HAP-1 (cell line): Measurements from ENCODE around the gene E4F1.
"Not testable (repeated sequence)": the region's sequence is repeated elsewhere in the genome, so short reads cannot be mapped to it uniquely, and the experiment has no call there.

Experiments
- DNase-seq, 2 experiments: peaks; one replicate each; pipeline ENCODE4 v3.0.0-alpha.2; 2016 to 2020; ENCODE audit warnings: low spot score in 2 of 2
- H3K27me3 ChIP-seq: fragments of 250-450 bp; sonication (Bioruptor Pico); 2 replicates; pipeline ENCODE4 v1.5.1; 2020; ENCODE audit warnings: low read depth, mild to moderate bottlenecking, moderate library complexity
- H3K36me3 ChIP-seq: fragments of 250-450 bp; sonication (Bioruptor Pico); replicated peaks from 2 replicates; pipeline ENCODE4 v1.5.1; 2020; ENCODE audit warnings: mild to moderate bottlenecking
- H3K4me1 ChIP-seq: fragments of 250-450 bp; sonication (Bioruptor Pico); 2 replicates; pipeline ENCODE4 v1.5.1; 2020; ENCODE audit warnings: mild to moderate bottlenecking
- H3K4me3 ChIP-seq: fragments of 250-450 bp; sonication (Bioruptor Pico); 2 replicates; pipeline ENCODE4 v1.5.1; 2020; ENCODE audit warnings: mild to moderate bottlenecking, moderate library complexity
- H3K9me3 ChIP-seq: fragments of 250-450 bp; sonication (Bioruptor Pico); 2 replicates; pipeline ENCODE4 v1.5.1; 2020; ENCODE audit warnings: mild to moderate bottlenecking, moderate library complexity
- in situ Hi-C: fragments of 300-500 bp; cut with MboI; formaldehyde crosslinking; loops from 3 replicates; pipeline ENCODE4 v1.14.3; 2020; ENCODE audit warnings: low sequenced_read_pairs, inconsistent platforms, mixed read lengths

Gene E4F1

DNA sequence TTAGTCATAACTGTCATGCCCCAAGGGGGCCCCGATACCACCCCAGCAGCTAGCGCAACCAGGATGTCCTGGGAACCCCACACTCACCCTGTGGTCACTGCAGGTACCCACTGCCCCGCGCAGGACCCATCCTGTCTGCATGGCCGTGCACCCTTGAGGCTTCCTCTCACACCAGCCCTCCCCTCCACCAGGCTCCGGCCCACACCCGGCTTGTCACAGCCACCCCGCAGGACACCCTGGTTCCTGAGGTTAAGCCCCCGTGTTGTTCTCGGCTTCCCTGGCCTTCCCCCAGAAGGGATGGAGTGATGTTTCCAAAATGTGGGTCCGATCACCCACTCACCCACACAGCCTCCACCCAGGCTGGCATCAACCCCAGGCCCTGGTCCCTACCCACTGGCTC is 20.4 kb downstream of the E4F1 start:
- in situ Hi-C loops, result no loop called here
- H3K36me3 ChIP-seq, result peaks cover 80% of the 10 kb centered on the region
- DNase-seq, result no peak
- H3K9me3 ChIP-seq, result no peaks in the 10 kb centered on the region
- H3K4me1 ChIP-seq, result no peaks in the 10 kb centered on the region
- no peaks in the 10 kb centered on the region for H3K27me3 ChIP-seq
- H3K4me3 ChIP-seq, result no peak overlapping the region

- Histone ChIP-seq H3K27me3 (no peaks in the 10 kb centered on the region), H3K4me1 (no peaks in the 10 kb centered on the region), H3K9me3 (no peaks in the 10 kb centered on the region), H3K36me3 (peaks cover 85% of the 10 kb centered on the region), H3K4me3 (no peak overlapping the region)
- in situ Hi-C loops, result no loop called here
- peak in 1 of 2 experiments; percentile 47 for DNase-seq
These were observed 20.9 kb downstream of the E4F1 start for GRCh38 chr16:2244301-2244700.

DNA sequence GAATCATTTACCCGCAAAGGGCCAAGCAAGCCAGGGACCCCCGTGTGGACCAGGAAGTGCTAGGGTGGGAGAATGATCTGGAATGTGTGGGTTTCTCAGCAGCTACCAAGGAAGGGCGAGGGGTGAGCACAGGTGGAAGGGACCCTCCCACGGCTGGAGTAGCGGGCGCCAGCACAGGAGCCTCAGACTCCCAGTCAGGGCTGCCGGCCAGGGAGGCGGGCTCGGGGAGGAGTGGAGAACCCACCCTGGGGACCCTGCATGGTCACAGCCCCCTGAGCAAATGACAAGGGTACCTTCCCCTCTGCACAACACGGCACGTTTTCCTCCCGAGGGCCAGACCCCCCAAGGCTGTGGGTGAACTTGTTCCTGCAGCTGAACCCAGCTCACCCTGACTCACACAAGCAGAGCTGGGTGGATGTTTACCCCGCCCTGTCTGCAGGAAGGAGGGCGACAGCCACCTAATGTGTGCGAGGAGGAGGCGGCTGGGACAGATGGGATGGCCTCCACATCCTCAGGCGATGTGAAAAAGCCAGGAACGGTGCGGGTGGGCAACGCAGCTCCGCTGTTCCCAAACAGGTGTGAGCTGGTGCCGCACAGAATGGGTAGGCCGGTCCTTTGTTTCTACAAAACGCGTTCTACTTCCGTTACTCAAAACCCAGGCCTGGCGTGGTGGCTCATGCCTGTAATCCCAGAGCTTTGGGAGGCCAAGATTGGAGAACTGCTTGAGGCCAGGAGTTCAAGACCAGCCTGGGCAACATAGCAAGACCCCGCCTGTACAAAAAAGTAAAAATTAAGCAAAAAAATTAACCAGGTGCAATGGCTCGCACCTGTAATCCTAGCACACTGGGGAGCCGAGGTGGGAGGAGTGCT is 21.8 kb downstream of the E4F1 start:
- in situ Hi-C loops, result no loop called here
- H3K27me3 ChIP-seq, result no peaks in the 10 kb centered on the region
- DNase-seq, result no peak
- no peaks in the 10 kb centered on the region for H3K9me3 ChIP-seq
- peaks cover 81% of the 10 kb centered on the region for H3K36me3 ChIP-seq
- H3K4me3 ChIP-seq, result no peak overlapping the region
- H3K4me1 ChIP-seq, result no peaks in the 10 kb centered on the region

GRCh38 chr16:2246301-2246885 is 23.0 kb downstream of the E4F1 start:
- in situ Hi-C loops, result no loop called here
- peaks cover 78% of the 10 kb centered on the region for H3K36me3 ChIP-seq
- H3K4me1 ChIP-seq, result no peaks in the 10 kb centered on the region
- H3K27me3 ChIP-seq, result no peaks in the 10 kb centered on the region
- DNase-seq, result no peak
- no peaks in the 10 kb centered on the region for H3K9me3 ChIP-seq
- H3K4me3 ChIP-seq, result no peak overlapping the region

DNA sequence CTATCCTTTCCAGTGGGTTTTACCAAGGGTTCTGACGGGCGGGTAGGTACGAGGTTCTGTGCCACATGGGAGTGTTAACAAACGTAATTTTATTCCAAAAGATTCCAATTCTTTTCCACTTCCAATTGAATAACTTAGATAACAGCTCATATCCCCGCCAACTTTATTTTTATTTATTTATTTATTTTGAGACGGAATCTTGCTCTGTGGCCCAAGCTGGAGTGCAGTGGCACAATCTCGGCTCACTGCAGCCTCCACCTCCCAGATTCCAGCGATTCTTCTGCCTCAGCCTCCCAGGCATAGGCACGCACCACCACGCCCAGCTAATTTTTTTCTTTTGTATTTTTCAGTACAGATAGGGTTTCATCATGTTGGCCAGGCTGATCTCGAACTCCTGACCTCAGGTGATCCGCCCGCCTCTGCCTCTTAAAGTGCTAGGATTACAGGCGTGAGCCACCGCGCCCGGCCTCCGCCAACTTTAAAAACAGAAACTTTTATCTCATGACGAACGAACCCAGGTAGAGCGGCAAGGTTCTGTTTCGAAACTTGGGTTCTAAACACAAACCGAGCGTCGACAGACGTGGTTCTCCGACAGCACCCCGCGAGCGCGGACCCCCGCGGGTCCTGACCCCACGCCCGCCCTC is 27.4 kb downstream of the E4F1 start:
- peak; percentile 40 to 67 for DNase-seq
- H3K4me1 ChIP-seq, result peaks cover 5% of the 10 kb centered on the region; the same call in 1 of the 2 replicates
- in situ Hi-C loops, result no loop called here
- H3K36me3 ChIP-seq, result peaks cover 73% of the 10 kb centered on the region
- H3K9me3 ChIP-seq, result no peaks in the 10 kb centered on the region
- H3K4me3 ChIP-seq, result peak overlapping the region; percentile 65
- no peaks in the 10 kb centered on the region for H3K27me3 ChIP-seq

DNA sequence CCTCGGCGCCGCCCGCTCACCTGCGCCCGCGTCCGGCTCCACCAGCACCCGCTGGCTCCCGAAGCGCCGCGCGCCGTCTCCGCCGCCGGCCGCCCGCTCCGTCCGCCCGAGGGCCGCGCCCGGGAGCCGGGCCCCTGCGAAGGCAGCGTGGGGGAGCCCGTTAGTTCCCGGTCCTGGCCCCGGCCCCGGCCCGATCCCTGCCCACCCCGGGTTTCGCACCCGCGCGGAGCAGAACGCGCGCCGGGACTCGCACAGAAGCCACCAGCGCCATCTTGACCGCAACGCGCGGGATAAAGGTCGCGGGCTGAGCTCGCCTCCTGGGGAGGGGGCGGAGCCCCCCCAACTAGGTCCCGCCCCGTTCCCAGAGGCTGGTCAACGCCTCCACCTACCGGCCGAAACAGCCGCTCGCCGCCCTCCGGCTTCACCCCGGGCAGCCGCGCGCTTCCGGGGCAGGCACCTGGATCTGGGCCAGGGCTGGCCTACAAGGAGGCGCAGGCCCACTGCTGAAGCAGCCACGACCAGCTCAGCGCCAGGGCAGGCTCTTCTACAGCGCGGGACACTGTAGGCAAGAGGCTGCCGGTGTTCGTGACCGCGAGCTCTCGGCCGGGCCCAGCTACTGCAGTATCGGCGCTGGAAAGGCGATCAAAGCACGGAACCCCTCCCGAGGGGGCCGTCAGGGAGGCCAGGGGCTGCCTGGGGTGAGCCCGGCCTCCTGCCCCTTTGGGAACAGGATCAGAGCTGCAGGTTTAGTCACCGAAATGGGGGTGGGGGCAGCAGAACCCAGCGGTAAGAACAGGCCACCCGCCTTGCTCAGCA is 28.1 kb downstream of the E4F1 start, which contains the start of gene ECI1:
Gene ECI1, minus strand, starts transcription at position 292 of the 816 bp plus-strand sequence. Its CDS starts 21 bp downstream, at position 271.
- Histone ChIP-seq H3K36me3 (peaks cover 73% of the 10 kb centered on the region), H3K9me3 (no peaks in the 10 kb centered on the region), H3K4me1 (peaks cover 5% of the 10 kb centered on the region; the same call in 1 of the 2 replicates), H3K27me3 (no peaks in the 10 kb centered on the region), H3K4me3 (peak within 1 kb of the TSS; percentile 65)
- DNase-seq, result peak; percentile 90 to 98
- in situ Hi-C loops, result no loop called here

DNA sequence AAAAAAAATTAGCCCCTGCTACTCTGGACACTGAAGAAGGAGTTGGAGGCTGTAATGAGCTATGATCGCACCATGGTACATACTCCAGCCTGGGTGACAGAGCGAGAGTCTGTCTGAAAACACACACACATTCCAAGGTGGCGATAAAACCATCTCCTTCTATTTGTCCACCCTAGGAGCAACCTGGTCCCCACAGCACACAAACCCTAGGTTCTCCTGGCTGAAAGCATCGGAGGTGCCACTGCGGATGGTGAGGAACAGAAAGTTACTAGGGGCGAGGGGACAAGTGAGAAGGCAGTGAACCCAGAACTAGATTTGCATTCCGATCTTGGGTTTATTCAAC is 29.4 kb downstream of the E4F1 start:
- Histone ChIP-seq H3K4me3 (no peak overlapping the region), H3K27me3 (no peaks in the 10 kb centered on the region), H3K4me1 (peaks cover 5% of the 10 kb centered on the region; the same call in 1 of the 2 replicates), H3K36me3 (peaks cover 73% of the 10 kb centered on the region), H3K9me3 (no peaks in the 10 kb centered on the region)
- in situ Hi-C loops, result no loop called here
- no peak for DNase-seq

- no peak for DNase-seq
- Histone ChIP-seq H3K4me3 (no peak overlapping the region), H3K4me1 (peaks cover 5% of the 10 kb centered on the region; the same call in 1 of the 2 replicates), H3K9me3 (no peaks in the 10 kb centered on the region), H3K27me3 (no peaks in the 10 kb centered on the region), H3K36me3 (peaks cover 73% of the 10 kb centered on the region)
- in situ Hi-C loops, result no loop called here
These were observed 29.9 kb downstream of the E4F1 start for GRCh38 chr16:2253293-2253692.

DNA sequence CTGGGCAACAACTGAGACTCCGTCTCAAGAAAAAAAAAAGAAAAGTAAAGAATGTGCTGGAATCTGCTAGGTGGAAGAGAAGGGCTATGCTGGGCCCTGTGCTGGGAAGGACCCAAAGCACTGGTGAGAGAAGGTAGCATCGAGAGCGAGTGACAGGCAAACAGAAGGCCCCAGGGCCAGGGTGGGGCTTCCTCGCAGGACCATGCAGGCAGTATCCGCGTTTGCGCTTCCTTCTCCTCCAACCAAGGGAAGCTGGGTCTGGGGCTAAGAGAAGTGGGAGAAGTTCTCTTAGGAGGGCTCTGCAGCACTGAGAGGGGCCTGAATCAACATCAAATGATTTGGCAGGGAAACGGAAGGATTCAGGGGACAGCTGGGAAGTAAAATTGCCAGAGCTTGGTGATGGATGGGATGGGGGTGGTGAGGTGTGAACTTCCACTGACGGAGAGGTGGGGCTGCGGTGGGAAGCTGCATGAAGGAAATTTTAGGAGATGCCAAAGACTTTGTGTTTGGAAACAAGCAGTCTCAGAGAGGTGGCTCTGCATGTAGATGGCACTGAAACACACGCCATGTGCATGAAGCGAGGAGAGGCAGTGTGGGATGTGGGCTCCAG is 33.2 kb downstream of the E4F1 start:
- Histone ChIP-seq H3K9me3 (no peaks in the 10 kb centered on the region), H3K4me1 (peaks cover 5% of the 10 kb centered on the region; the same call in 1 of the 2 replicates), H3K27me3 (no peaks in the 10 kb centered on the region), H3K4me3 (no peak overlapping the region), H3K36me3 (peaks cover 93% of the 10 kb centered on the region)
- in situ Hi-C loops, result no loop called here
- DNase-seq, result no peak

GRCh38 chr16:2257726-2258125 is 34.3 kb downstream of the E4F1 start:
- in situ Hi-C loops, result no loop called here

GRCh38 chr16:2258530-2258929 is 35.1 kb downstream of the E4F1 start:
- H3K4me1 ChIP-seq, H3K9me3 ChIP-seq, in situ Hi-C loops, H3K27me3 ChIP-seq, H3K4me3 ChIP-seq, DNase-seq: not testable (repeated sequence)
- peaks cover 97% of the 10 kb centered on the region for H3K36me3 ChIP-seq

More at GRCh38 chr16:2257726-2258125, 34.3 kb downstream of the E4F1 start:
- H3K4me1 ChIP-seq, result no peaks in the 10 kb centered on the region
- no peak overlapping the region for H3K4me3 ChIP-seq
- H3K27me3 ChIP-seq, result no peaks in the 10 kb centered on the region
- DNase-seq, result no peak
- H3K36me3 ChIP-seq, result peaks cover 94% of the 10 kb centered on the region
- H3K9me3 ChIP-seq, result no peaks in the 10 kb centered on the region

- Histone ChIP-seq H3K9me3 (no peaks in the 10 kb centered on the region), H3K27me3 (no peaks in the 10 kb centered on the region), H3K4me3 (no peak overlapping the region), H3K36me3 (peaks cover 98% of the 10 kb centered on the region), H3K4me1 (peaks cover 3% of the 10 kb centered on the region; the same call in 1 of the 2 replicates)
- in situ Hi-C loops, result no loop called here
- DNase-seq, result no peak
These were observed 36.9 kb downstream of the E4F1 start for GRCh38 chr16:2260250-2260649.

- in situ Hi-C loops, H3K27me3 ChIP-seq, H3K9me3 ChIP-seq, H3K4me3 ChIP-seq, H3K4me1 ChIP-seq, DNase-seq: not testable (repeated sequence)
- H3K36me3 ChIP-seq, result peaks cover 80% of the 10 kb centered on the region
These were observed 39.6 kb downstream of the E4F1 start for GRCh38 chr16:2263026-2263425.
